H1 (cell line): ENCODE results near the gene CALU. TPM values are rescaled to one million over a fixed set of nuclear protein-coding genes. Genes with fewer than 3 reads are reported as not detected.

Experiments
- ASH2L ChIP-seq: fragments of 200-600, 300-600 bp; sonication (generic); IDR thresholded peaks from one replicate; pipeline ENCODE4 v1.7.1; 2017; ENCODE audit warnings: low read length
- EP300 ChIP-seq, 2 experiments: IDR thresholded peaks; 1 replicate in 1 of 2; 2 replicates in 1 of 2; pipeline ENCODE4 v1.6.1; 2011 to 2012; ENCODE audit warnings: low read depth in 2 of 2, low read length in 2 of 2, mild to moderate bottlenecking in 2 of 2, borderline replicate concordance in 1 of 2, inconsistent platforms in 1 of 2, moderate library complexity in 1 of 2
- GABPA ChIP-seq: IDR thresholded peaks from 2 replicates; pipeline ENCODE4 v1.6.1; 2011; ENCODE audit warnings: mild to moderate bottlenecking, low read length, moderate library complexity, borderline replicate concordance; ENCODE audit not compliant: insufficient read depth
- HDAC6 ChIP-seq: IDR thresholded peaks from one replicate; pipeline ENCODE4 v1.7.1; 2012; ENCODE audit warnings: low read depth, mild to moderate bottlenecking, inconsistent platforms, low read length, moderate library complexity
- NANOG ChIP-seq: IDR thresholded peaks from 2 replicates; pipeline ENCODE4 v1.6.1; 2011; ENCODE audit warnings: low read length, low read depth, mild to moderate bottlenecking, inconsistent platforms; ENCODE audit not compliant: insufficient read depth, poor library complexity, severe bottlenecking
- SIRT6 ChIP-seq: IDR thresholded peaks from one replicate; pipeline ENCODE4 v1.7.1; 2012; ENCODE audit warnings: low read length, inconsistent platforms
- SIX5 ChIP-seq: IDR thresholded peaks from 2 replicates; pipeline ENCODE4 v1.6.1; 2011; ENCODE audit warnings: mild to moderate bottlenecking, low read depth, low read length
- TBP ChIP-seq: IDR thresholded peaks from 2 replicates; pipeline ENCODE4 v1.6.1; 2011; ENCODE audit warnings: low read depth, low read length, improper control_type of control experiment
- ZNF274 ChIP-seq: IDR thresholded peaks from 2 replicates; pipeline ENCODE4 v1.7.0; 2012; ENCODE audit warnings: low read length, borderline replicate concordance; ENCODE audit errors: extremely low read depth
- polyA plus RNA-seq, 7 experiments: library from polyadenylated mRNA; depleted of rRNA in 3 of 7; stranded (reverse) in 5 of 7; unstranded in 2 of 7; fragments of >200 nt in 5 of 7; fragments of 200-250 nt in 2 of 7; gene quantifications; 1 replicate in 5 of 7; 2 replicates in 1 of 7; 4 replicates in 1 of 7; pipeline versions ENCODE4 v1.2.1 to v1.2.3, GENCODE V29; 2011 to 2013; ENCODE audit warnings: missing spikeins in 2 of 7, mixed read lengths in 2 of 7
- total RNA-seq: library from RNA; stranded (reverse); fragmentation: NEBNext Ultra II Directional; extraction: Animal tissue kit (Norgen Biotek cat#: 25700); gene quantifications from 2 replicates; pipeline ENCODE4 v1.2.1, GENCODE V29; 2021

Gene CALU
- total and polyA plus RNA-seq, 2 of the 8 experiments (the other 6 are each of a cell fraction or from before 2014, with no cell fraction given) = 67.2 to 170 TPM

DNA sequence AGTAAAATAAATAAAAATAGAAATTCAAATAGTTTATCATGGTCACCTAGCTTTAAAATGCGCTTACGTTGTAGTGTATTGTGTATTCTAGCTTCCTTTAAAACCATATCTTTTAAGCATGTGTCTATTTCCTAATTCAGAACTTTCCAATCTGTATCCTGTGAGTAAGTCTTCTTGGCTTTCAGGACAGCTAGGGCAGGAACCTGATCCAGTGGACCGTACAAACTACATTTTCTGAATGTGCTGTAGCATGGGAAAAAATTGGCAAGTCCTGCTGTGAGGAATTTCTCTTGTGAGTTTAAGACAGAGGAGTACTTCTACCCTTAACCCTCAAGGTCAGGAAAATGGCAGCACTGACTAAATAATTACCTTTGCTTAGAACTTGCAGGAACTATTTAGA lies 24.4 kb downstream of the CALU start (continued):
- TF ChIP-seq ASH2L (no peak), EP300 (IDR thresholded peaks at IDR 0.05; ENCODE audit: borderline replicate concordance in 1 of 2, low read depth in 2 of 2, low read length in 2 of 2) (no peak), HDAC6 (no peak), GABPA (no peak), TBP (no peak), ZNF274 (no peak), SIRT6 (no peak), NANOG (no peak), SIX5 (no peak)
- TF ChIP-seq, all 59 proteins: peak for 0
